ENCODE data around the gene FIGLA.

GRCh38 chr2:70808983-70809958, 18.8 kb upstream of the FIGLA start:
- TF ChIP-seq POLR2A (IDR thresholded peaks at IDR 0.05; ENCODE audit: low read length) (no peak), GATA1 (IDR thresholded peaks at IDR 0.05; ENCODE audit: low read depth, low read length) (no peak)

All from erythroblast (primary cell).